Calu3 (cell line): Measurements from ENCODE around the gene SLC12A7. TPM values are rescaled to one million over a fixed set of nuclear protein-coding genes. Genes with fewer than 3 reads are reported as not detected.

Source experiments
- BruUV-seq: library from RNA; stranded (reverse); fragments of 400-500 nt; replicated peaks from 2 replicates; lab custom pipeline; 2021; lab: Mats Ljungman, UMichigan
- CTCF ChIA-PET: fragments of 300-600 bp; sonication (Branson Sonifier 250); formaldehyde crosslinking; loops from one replicate; lab custom pipeline; 2022; ENCODE audit warnings: antibody characterized with exemption; lab: Charles Lee
- DNase-seq: peaks from one replicate; pipeline ENCODE4 v3.0.0; 2022
- H3K27ac Mint-ChIP-seq: one replicate; pipeline ENCODE4 v1.8.0; 2022; ENCODE audit warnings: mixed read lengths; ENCODE audit not compliant: unreplicated experiment
- H3K27me3 Mint-ChIP-seq: one replicate; pipeline ENCODE4 v1.8.0; 2022; ENCODE audit warnings: mixed read lengths; ENCODE audit not compliant: unreplicated experiment
- H3K36me3 Mint-ChIP-seq: one replicate; pipeline ENCODE4 v1.8.0; 2022; ENCODE audit warnings: mild to moderate bottlenecking, moderate library complexity, mixed read lengths; ENCODE audit not compliant: insufficient read depth, unreplicated experiment
- H3K4me1 Mint-ChIP-seq: one replicate; pipeline ENCODE4 v1.8.0; 2022; ENCODE audit warnings: mild to moderate bottlenecking, low read depth, mixed read lengths; ENCODE audit not compliant: unreplicated experiment
- H3K4me3 Mint-ChIP-seq: one replicate; pipeline ENCODE4 v1.8.0; 2022; ENCODE audit warnings: mild to moderate bottlenecking, low read depth, moderate library complexity, mixed read lengths; ENCODE audit not compliant: unreplicated experiment
- H3K9me3 Mint-ChIP-seq: one replicate; pipeline ENCODE4 v1.8.0; 2022; ENCODE audit warnings: low read depth, mixed read lengths; ENCODE audit not compliant: unreplicated experiment
- intact Hi-C: fragments of 100-400 bp; cut with micrococcal nuclease; formaldehyde crosslinking; loops from one replicate; pipeline ENCODE4 v1.10.0; 2022; ENCODE audit not compliant: unreplicated experiment
- total RNA-seq: library from RNA; stranded (reverse); gene quantifications from 2 replicates; pipeline ENCODE4 v1.2.3, GENCODE V29; 2022
- TF ChIP-seq, protein P1 (sequence below): fragments of 200-600 bp; IDR thresholded peaks from one replicate; pipeline ENCODE4 v1.8.0; 2022; ENCODE audit warnings: antibody characterized with exemption; ENCODE audit not compliant: unreplicated experiment

SLC12A7 gene
- total RNA-seq, 1 experiment from 2014 or later, result 82.3 TPM

DNA sequence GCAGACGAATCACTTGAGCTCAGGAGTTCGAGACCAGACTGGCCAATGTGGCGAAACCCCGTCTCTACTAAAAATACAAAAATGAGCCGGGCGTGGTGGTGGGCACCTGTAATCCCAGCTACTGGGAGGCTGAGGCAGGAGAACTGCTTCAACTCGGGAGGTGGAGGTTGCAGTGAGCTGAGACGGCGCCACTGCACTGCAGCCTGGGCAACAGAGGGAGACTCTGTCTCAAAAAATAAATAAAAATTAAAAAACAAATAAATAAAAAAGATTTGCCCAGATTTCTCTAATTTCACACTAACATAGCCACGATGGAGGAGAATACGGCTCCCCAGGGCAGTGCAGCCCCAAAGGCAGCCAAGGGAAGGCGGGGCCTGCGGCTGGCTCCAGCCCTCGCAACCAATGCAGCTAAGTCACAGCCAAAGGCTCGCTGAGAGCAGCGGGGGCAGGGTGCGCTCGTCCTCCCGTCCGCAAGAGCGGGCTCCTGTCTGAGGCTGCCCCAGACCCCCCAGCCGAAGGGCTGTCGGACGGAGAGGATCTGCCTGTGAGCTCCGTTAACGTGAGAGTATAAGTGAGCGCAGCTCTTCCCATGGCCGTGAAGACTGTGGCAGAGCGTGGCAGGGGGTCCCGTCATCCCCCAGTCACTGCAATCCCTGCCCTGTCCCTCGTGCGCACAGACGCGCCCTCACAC lies 43.5 kb downstream of the SLC12A7 start:
- no peaks in the 10 kb centered on the region for H3K9me3 Mint-ChIP-seq
- H3K27ac Mint-ChIP-seq, result no peak overlapping the region
- H3K4me3 Mint-ChIP-seq, result no peak overlapping the region
- peaks cover 31% of the 10 kb centered on the region for H3K36me3 Mint-ChIP-seq
- H3K27me3 Mint-ChIP-seq, result no peaks in the 10 kb centered on the region
- no peak for DNase-seq
- CTCF ChIA-PET, result no interaction called here
- intact Hi-C loops, result no loop called here
- BruUV-seq, result no TSS peak
- H3K4me1 Mint-ChIP-seq, result no peaks in the 10 kb centered on the region
- TF ChIP-seq, protein P1, sequence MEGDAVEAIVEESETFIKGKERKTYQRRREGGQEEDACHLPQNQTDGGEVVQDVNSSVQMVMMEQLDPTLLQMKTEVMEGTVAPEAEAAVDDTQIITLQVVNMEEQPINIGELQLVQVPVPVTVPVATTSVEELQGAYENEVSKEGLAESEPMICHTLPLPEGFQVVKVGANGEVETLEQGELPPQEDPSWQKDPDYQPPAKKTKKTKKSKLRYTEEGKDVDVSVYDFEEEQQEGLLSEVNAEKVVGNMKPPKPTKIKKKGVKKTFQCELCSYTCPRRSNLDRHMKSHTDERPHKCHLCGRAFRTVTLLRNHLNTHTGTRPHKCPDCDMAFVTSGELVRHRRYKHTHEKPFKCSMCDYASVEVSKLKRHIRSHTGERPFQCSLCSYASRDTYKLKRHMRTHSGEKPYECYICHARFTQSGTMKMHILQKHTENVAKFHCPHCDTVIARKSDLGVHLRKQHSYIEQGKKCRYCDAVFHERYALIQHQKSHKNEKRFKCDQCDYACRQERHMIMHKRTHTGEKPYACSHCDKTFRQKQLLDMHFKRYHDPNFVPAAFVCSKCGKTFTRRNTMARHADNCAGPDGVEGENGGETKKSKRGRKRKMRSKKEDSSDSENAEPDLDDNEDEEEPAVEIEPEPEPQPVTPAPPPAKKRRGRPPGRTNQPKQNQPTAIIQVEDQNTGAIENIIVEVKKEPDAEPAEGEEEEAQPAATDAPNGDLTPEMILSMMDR, result no peak

DNA sequence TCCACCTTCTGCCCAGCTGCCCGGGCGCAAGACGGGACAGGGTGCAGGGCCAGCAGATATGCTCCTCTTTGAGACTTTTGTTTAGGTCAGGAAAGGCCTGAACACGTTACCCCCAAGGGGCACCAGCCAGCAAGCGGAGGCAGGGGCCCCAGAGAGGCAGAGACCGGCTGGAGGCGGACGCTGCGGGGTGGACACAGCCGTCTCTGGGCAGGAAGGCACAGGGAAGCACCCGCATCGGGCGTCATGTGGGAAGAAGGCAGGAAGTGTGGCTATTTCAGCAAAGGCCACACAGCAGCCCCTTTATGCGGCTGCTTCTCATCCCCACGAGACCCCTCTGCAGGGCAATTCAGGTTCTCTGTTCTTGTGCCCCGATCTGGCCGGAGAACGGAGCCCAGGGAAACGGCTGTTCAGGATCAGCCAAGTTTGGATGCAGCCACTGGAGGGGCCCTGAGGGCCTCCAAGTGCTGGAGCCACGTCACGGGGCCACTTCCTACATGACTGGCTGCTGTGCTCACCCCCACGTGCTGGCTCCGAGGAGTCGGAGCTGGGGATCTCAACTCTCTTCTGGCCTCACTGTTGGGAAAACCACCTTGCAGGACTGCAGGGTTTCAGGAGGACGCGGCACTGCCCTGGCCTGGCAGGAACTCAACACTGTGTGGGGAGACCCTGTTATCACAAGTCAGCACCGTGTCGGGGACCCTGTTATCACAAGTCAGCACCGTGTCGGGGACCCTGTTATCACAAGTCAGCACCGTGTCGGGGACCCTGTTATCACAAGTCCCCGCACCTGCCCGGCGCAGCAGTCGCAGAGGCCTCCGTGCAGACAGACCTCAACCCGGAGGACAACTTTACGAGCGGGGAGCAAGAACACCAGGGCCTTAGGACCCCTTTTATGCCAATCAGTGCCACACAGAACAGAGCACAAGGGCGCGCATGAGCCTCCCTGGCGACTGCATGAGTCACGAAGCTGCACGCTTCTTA lies 44.4 kb downstream of the SLC12A7 start:
- intact Hi-C loops, result no loop called here
- H3K27me3 Mint-ChIP-seq, result no peaks in the 10 kb centered on the region
- H3K4me3 Mint-ChIP-seq, result no peak overlapping the region
- peaks cover 31% of the 10 kb centered on the region for H3K36me3 Mint-ChIP-seq
- CTCF ChIA-PET, result no interaction called here
- no peaks in the 10 kb centered on the region for H3K4me1 Mint-ChIP-seq
- no peak for DNase-seq
- TF ChIP-seq, protein P1, result no peak
- no peak overlapping the region for H3K27ac Mint-ChIP-seq
- BruUV-seq, result no TSS peak
- H3K9me3 Mint-ChIP-seq, result no peaks in the 10 kb centered on the region

DNA sequence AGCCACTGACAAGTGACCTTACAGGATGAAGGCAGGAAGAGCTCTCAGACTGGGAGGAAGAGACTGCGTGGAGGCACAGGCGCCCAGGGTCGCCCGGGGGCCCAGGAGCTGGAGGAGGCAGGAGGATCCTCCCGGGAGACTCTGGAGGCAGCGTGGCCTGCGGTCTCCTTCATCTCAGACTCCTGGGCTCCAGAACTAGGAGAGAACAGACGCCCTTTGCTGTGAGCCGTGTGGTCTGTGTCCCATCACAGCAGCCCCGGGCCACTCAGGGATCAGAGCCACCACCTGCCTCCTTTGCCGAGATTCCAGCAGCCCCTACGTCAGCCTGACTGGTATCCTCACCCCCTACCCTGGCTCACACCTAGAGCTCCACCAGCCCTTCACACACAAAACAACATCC lies 45.2 kb downstream of the SLC12A7 start:
- H3K4me1 Mint-ChIP-seq, result no peaks in the 10 kb centered on the region
- no peaks in the 10 kb centered on the region for H3K9me3 Mint-ChIP-seq
- intact Hi-C loops, result no loop called here
- no TSS peak for BruUV-seq
- H3K27me3 Mint-ChIP-seq, result no peaks in the 10 kb centered on the region
- H3K4me3 Mint-ChIP-seq, result no peak overlapping the region
- TF ChIP-seq, protein P1, result no peak
- CTCF ChIA-PET, result no interaction called here
- H3K36me3 Mint-ChIP-seq, result peaks cover 38% of the 10 kb centered on the region
- no peak overlapping the region for H3K27ac Mint-ChIP-seq
- no peak for DNase-seq

DNA sequence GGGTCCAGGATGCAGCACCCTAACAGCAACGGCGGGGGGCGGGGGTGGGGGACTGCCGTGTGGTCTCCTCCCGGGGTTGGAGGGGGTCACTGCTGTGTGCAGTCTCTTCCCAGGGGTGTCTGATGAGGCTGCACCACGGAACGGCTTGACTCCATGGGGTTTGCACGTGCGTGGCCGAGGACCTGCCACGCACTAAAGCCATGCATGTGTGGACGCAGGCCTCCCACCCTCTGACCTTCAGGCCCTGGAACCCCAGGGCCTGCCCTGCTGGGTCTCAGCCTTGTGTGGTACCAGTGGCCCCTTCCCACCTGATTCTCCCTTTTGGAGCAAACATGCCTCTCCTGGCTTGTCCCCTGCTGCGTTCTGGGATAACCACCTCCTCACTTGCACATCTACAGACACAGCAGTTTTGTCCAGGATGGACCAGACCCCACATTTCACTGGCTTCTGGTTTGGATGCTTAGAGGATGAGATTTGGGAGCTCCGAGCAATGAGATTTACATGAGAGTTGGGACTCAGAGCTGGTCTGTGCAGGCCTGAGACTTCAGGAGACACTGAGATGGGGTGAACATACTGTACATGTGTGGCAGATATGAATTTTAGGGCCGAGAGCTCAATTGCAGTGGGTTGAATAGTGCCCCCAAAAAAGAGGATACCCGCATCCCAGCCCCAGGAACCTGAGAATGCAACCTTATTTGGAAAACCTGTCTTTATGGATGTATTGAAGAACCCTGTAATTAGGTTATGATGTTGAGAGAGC lies 45.8 kb downstream of the SLC12A7 start:
- H3K4me3 Mint-ChIP-seq, result no peak overlapping the region
- CTCF ChIA-PET, result no interaction called here
- TF ChIP-seq, protein P1, result no peak
- no peaks in the 10 kb centered on the region for H3K4me1 Mint-ChIP-seq
- no TSS peak for BruUV-seq
- intact Hi-C loops, result no loop called here
- no peaks in the 10 kb centered on the region for H3K27me3 Mint-ChIP-seq
- H3K36me3 Mint-ChIP-seq, result peaks cover 41% of the 10 kb centered on the region
- no peak for DNase-seq
- H3K27ac Mint-ChIP-seq, result no peak overlapping the region
- H3K9me3 Mint-ChIP-seq, result no peaks in the 10 kb centered on the region
